GDM1 (cell line): Measurements from ENCODE around the gene HLF.

ENCODE experiments used
- DNase-seq: peaks from one replicate; lab custom pipeline; 2025; lab: John Stamatoyannopoulos, UW

HLF gene, protein sequence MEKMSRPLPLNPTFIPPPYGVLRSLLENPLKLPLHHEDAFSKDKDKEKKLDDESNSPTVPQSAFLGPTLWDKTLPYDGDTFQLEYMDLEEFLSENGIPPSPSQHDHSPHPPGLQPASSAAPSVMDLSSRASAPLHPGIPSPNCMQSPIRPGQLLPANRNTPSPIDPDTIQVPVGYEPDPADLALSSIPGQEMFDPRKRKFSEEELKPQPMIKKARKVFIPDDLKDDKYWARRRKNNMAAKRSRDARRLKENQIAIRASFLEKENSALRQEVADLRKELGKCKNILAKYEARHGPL

DNA sequence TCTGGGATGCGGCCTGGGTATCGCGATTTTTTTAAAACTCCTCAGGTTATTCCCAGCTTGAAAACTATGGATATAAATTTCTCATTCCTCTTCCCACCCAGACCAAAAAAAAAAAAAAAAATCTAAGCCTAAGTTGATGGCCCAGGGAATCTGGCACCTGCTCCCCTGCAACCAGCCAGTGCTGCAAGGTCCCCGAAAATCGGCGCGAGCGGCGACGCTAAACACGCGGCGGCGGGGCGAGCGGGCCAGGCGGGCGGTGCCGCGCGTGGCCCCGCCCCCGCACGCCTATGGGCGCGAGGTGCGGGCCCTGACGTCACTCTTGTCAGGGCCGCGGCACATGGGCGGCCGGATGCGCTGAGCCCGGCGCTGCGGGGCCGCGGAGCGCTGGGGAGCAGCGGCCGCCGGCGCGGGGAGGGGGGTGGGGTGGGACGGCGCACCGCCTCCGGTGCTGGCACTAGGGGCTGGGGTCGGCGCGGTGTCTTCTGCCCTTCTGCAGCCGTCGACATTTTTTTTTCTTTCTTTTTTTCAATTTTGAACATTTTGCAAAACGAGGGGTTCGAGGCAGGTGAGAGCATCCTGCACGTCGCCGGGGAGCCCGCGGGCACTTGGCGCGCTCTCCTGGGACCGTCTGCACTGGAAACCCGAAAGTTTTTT is at the start of gene HLF:
HLF (plus strand) TSS at position 316 of the 654 bp plus-strand sequence. CDS start 525 bp downstream, outside the sequence.
- no peak for DNase-seq

DNA sequence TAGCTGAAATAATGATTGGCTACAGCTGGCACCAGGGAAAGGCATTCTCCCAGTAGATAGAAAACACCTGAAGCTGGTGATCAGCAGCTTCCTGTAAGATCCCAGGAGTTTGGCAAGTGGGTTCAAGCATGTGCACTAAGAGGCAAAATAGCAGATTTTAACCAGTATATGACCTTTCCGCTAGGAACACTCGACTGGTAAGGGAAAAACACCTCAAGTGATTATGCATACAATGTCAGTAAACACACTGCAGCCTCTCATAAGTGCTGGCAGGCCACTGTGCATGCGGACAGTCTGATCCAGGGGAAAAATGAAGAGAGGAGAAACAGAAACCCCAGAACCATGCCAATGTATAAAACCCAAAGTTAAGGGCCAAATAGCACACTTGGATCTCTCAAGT is 49.0 kb upstream of the HLF start:
- no peak for DNase-seq

DNA sequence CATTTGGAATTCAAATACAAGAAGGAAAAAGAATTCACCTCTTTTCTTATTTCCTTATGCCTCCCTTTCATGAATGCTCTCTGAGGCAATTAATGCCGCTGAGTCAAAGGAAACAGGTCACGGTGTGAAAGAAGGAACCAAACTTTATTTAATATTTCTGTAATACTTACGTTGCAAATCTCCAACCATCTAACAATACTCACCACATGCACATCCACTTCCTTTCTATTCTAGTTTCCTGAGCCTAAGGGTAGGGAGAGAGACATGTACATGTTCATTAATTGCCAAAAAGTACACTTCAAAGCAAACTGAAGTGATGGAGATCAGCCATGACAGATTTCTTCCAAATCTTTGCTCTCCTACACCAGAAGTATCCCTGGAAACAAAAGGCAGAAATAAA is 47.9 kb upstream of the HLF start:
- no peak for DNase-seq

DNA sequence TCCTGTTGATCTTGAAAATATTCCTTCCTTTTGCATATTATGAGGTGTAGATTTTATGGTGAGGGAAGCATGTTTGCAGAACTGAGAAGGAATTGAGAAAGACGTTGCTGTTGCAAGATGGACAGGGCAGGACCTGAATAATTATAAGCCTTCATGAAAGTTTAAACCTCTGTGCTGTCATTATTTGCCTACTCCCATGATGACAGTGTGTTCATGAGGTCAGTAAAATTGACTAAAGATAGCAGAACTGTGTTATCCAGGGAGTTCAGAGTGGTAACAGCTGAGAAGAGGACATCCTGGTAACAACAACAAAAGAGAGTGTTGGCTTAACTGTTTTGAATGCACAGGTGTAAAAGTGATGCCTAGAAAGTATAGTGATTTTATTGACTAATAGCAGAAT is 45.3 kb upstream of the HLF start:
- DNase-seq = no peak

DNA sequence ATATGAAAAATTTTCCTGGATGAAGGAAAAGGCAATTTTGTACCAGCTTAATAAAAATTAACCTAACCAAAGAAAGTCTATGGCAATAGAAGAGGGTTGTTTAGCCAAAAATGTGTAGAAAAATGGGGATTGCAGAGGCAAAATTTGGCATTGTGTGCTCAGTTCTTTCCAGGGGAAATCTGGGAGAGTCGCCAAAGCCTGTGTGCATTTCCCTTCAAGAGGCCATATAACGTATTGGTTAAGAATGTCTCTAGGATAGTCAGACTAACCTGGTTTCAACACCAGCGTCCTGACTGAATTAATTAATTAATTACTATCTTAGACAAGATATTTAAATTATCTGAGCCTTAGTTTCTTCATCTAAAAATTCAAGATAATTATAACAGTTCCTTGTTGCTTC is 44.8 kb upstream of the HLF start:
- DNase-seq = no peak

DNA sequence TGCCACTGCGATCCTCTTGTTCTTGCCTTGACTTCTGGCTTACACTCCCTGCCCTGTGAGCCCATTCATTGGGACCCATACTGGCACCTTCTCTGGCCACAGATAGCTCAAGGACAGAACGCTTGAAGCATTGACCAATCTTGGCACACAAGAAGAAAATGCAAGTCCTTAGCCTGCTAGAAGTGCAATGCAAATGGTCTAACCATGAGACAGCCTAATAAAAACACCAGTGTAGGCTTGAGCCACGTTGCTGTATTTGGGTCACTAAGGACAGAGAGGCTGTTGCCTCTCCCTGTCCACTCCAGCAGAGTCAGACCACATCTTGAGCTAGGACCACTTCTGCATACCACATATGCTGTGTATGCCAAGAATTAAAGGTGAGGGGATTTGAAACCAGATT is 41.2 kb upstream of the HLF start:
- DNase-seq = no peak

DNA sequence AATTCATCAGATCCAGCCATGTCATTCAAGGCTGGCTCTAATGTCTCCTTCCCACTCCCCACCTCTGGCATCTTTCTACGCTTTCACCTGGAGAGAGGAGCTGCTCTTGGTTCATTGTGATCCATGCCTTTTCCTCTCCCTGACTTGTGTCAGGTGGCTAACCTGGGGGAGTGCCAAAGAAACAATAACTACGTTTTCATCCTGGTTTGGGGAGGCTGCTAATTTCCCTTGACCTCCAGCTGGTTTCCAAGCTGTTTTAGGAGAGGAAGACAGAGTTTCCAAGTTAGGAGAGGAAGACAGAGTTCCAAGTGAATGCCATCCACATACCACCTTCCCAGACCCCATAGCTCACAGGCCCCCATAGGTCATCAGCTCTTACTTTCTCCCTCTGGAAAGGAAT is 40.0 kb upstream of the HLF start:
- no peak for DNase-seq

DNA sequence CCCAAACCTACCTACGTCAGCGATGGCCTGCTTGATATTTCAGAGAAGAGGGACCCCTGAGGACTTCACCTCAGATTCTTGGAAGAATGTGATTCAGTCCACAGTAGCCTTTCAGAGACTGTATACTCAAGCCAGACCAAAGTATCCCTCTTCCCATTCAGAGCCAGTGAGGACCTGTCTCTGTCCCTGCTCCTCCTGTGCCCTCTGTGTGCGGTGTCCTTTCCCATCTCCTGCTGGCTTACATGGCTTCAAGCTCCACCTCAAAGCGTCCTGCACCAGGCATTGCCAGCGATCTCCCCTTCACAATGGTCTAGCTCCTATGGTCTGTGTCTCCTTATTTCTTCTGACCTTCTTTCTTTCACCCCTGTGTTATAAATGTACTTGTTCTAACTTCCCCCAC is 39.5 kb upstream of the HLF start:
- no peak for DNase-seq

DNA sequence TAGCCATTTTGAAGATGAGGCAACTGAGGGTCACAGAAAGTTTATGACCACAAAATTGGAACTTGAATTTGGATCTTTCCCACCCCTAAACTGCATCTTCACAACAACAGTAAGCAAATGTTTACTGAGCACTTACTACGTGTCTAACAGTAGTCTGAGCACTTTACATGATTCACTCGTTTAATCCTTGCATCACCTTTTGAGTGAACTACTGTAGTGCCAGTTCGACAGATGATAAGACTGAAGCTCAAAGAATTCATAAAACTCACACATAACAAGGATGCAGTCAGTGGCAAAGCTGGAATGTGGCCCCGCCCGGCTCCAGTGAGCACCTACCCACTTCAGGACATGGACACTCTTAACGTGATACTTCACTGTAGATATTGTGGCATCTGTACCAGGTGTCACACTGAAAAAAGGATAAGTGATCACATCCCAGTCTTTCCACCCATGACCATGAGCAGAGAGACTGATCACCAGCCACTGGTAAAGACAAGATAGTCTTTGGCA is 36.0 kb upstream of the HLF start:
- DNase-seq = no peak

DNA sequence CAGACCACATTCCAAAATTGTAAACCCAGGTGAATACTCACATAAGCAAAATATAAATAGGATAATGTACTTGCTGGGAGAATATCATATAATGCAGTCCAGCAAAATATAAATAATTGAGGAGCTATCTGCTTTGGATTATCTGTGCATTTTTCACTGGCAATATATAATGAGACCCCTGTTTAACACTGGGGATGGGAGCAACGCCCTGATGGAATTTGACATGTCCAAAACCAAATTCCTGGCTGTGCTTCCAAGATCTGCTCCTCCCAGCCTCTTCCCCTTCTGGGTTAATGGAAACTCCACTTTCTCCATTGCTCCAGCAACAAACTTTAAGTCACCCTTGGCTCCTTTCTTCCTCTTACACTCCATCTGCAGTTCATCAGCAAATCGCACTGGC is 35.5 kb upstream of the HLF start:
- no peak for DNase-seq

DNA sequence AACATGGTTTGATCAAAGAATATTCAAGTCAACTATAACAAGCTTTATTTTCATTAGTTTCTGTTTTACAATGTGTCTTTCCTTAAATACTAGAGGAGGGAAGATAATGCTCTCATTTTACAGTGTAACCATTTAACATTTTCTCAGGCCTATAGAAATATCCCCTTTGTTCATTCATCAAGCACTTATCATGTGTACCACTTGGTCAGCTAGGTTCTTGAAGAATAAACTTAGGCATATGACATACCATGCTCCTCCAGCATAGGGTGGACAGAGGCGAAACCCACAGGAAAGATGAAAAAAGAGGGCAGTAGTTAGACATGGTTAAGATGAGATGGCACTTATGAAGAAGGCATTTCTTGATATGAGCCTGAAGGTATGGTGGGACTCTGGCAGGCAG is 34.0 kb upstream of the HLF start:
- no peak for DNase-seq

DNA sequence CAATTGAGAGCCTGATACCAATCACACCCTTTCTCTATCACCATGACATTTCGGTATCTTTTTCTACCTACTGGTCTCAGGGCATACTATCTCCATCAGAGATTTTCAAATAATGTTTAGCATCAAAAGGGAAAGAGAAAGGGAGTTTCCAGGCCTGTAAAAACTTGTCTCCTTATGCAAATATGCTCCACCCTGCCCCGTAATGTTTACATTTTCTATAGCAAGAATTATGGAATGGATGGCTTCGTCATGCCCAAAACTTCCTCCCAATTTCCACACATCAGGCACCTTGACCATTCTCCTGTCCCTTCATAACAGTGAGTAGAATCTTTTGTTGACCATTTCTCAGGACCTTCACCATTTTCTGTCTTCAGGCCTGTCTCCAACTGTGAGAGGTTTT is 30.9 kb upstream of the HLF start:
- DNase-seq = no peak

DNA sequence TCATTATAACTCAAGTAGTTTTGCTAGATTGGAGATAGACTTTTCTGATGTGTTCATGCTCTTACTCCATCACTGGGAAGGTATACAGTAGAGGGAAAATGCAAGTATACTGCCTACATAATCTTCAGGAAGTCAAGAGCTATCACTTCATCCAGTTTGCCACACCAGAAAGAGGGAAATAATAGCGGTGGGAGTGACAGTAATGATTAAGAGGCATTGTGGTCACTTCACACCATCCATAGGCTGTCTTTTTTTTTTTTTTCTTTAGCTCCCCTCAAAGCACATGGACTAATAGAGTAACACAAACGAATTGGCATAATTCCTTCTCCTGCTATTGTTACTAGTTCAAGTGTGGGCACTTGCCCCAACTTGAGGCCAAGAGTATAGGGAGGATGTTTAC is 28.4 kb upstream of the HLF start:
- DNase-seq = no peak

DNA sequence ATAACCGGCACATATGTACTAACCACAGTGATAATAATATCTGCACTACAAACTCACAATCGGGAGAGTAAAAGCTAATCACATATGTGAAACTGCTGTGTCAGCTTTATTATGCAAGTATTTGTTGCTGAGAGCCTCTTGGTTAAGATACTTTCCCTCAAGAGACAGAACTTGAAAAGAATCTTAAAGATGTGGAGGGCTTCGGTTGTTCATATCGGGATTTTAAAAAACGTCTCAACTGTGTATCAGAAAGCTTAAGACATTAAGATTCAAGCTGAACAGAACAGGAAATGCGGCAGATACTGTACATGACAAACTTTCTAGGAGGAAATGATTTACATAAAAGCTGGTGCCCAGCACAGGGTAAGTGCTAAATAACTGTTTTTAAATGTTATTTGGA is 27.5 kb upstream of the HLF start:
- DNase-seq = no peak

DNA sequence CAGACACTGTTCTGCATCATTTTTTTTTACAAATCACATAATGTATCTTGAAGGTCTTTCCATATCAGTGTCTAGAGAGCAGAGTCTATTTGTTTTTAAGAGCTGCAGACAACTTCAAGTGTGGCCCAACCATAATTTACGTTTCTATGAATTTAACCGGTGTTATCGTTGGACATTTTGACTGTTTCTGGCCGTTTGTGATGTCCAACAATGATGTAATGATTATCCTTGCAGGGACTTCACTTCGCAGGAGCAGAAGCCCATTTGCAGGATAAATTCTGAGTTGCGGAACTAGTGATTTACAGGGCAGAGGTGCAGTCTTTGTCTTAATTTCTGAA is 26.9 kb upstream of the HLF start:
- DNase-seq = no peak

DNA sequence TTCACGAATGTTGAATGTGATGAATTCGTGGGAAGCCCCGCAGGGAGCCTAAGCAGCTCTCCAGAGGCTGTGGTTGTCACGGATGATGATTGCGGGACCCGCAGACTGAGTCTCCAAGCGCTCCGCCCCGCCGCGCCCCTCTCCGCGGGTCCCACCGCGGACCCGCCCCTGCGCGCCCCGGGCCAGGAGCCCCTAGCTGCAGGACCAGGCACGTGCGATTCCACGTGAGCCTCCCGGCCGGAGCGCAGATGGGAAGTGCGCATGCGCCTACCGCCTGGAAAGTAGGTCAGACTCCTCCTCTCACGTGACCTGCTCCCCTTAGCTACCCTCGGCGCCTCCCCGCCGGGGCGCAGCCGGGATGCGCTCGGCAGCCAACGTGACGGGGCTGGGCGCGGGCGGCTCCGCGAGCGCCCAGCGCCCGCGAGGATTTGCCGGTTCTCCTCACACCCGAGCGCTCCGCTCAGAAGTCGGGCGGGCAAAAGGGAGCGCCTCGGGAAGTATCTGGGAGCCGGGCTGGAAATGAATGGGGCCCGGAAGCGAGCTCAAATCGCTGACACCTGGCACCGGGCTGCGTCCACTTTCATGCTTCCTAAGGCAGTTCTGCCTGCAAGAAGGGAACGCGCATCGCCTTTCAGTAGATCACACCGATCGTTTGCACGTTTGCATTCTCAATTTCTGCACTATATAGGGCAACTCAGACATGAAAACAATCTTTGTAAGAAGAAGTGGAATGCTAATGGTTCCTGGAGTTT is 26.4 kb upstream of the HLF start:
- DNase-seq = peak; percentile 58

DNA sequence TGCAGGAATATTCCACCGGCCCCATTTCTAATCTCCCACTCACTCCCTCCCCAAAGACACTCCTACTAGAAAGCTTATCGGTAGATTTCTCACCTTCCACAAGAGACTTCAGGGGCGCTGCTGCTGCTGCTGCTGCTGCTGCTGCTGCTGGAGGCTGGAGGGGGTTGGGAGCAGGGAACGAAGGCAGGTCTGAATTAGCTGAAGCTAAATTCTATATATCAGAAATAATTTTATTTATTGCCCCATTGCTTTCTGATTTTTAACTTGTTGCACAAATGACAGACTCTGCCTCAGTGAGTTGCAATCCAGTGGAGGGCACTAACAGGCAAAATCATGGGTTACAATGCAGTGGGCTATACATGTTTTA is 25.8 kb upstream of the HLF start:
- no peak for DNase-seq

DNA sequence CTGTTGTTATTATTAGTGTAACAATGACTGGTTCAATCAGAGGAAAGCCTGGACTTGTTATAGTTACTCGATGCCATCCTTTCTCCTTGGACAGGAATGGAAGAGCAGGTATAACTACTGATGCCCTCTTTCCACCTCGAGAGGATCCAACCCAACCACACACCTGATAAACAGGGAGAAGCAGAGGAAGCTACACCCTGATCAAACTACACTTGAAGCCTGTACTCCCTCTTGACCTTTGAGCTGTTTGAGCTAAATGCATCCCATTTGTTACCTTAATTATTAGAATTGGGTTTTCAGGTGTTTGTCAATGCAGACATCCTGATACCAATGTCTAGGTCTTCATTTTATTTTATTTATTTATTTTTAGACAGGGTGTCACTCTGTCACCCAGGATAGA is 23.7 kb upstream of the HLF start:
- no peak for DNase-seq

DNA sequence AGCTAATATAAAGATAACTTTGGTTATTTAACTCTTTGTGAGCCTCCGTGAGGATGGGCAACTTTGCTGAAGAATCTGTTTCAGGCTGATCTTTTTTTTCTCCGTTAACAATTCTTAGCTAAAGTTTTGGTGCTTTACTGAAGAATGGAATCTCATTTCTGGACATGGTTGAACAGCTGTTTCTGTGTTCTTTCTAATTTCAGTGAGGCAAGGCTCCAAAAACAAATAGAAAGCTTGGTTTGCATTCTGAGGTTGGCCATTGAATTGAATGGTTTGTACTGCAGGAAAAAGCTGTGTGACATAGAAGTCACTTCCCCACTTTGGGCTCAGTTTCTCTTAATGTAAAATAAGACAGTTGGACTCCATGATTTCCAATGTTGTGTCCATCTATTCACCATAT is 22.3 kb upstream of the HLF start:
- DNase-seq = no peak

DNA sequence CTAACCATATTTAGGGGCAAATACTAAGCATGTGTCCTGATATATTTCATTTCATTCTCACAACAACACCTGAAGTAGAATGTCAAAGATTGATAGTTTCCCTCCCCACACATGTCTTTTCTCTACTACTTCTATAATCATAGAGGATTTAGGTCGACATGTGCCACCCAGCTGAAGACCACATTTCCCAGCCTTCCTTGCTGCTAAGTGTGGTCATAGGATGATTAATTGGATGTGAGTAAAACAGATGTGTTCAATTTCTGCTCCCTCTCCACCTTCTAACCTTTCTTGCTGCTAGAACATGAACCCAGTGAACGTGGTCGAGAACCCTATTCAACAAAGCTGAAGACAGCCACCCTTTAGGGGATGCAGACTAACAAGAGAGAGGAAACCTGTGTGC is 18.8 kb upstream of the HLF start:
- no peak for DNase-seq

DNA sequence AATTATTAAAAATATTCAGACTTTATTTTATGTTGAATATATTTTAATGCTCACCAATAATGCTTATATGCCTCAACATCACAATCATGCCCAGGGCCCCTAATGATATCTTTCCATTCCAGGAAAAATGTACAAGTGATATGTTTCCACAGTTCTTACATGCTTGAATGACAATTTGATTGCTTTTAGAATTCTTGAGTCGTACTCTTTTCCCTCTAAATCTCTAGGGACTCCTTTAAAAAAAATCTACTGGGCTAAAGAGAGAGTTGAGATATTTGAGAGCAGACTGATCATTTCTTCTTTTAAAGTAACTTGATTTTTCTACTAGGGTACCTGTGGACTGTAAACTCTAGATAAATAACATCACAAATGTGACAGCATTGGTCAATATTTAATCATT is 18.2 kb upstream of the HLF start:
- DNase-seq = no peak

DNA sequence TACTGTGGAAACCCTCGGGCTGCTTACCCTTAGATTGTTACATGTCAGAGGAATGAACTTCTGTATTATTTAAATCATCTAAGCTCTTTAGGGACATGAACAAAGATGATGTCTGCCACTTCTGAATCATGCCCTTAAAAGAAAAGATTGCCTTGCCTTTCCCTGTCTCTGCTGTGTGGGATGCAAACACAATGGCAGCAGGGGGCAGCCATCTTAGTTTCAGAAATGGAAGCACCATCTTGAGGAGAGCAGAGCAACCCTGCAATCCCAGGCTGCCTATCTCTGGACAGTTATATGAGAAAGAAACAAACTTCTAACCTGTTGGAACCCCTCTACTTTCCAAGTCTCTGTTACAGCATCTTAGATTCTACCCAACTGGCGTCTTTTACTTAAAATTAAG is 16.7 kb upstream of the HLF start:
- DNase-seq = no peak

DNA sequence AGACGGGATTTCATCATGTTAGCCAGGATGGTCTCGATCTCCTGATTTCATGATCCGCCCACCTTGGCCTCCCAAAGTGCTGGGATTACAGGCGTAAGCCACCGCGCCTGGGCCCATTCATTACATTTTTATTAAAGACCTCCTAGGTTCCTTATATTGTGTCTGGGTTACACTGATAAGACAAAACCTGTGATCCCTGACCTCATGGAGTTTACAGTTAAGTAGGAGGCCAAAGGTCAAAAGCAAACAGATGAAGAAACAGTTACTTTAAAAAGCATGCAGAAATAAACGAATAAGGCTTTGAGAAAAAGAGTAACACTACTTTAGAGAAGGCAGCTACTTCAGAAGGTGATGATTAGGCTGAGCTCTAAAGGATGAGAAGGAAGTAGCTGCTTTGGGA is 14.9 kb upstream of the HLF start:
- DNase-seq = no peak
